Tibial nerve (tissue), 3 donors: Measurements from ENCODE around the gene RFFL.

Experiments used
- CTCF ChIP-seq, 5 experiments: fragments of 200-600 bp in 3 of 5; fragments of 450-650 bp in 2 of 5; sonication (generic) in 3 of 5; IDR thresholded peaks; one replicate each; pipeline ENCODE4 v1.5.1; 2016 to 2019; ENCODE audit warnings: antibody characterized with exemption in 5 of 5, mild to moderate bottlenecking in 3 of 5, moderate library complexity in 2 of 5
- POLR2A ChIP-seq, 2 donors: fragments of 450-650 bp; IDR thresholded peaks; one replicate each; pipeline ENCODE4 v1.6.1; 2017; ENCODE audit warnings: antibody characterized with exemption in 2 of 2, mild to moderate bottlenecking in 2 of 2, moderate library complexity in 2 of 2

- TF ChIP-seq CTCF (IDR thresholded peaks at IDR 0.05) (no peak), POLR2A (IDR thresholded peaks at IDR 0.05) (no peak)
Observed at GRCh38 chr17:35103271-35103670, 39.8 kb upstream of the RFFL start.
